ENCODE results near the gene TAOK3.

The TAOK3 gene

DNA sequence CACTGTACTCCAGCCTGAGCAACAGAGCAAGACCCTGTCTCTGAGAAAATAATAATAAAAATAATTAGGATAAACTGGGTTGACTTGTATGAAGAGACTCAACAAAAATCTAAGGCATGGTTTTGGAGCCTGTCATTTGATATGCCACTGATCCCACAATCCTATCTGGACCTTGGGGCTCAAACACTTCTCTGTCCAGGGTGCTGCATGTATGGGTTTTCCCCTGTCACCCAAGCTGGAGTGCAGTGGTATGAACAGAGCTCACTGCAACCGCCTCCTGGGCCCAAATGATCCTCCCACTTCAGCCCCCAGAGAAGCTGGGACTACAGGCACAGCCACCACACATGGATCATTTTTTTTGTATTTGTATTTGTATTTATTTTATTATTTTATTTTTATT, 263.6 kb downstream of the TAOK3 start:
- FAIRE-seq = no peak
- TF ChIP-seq, protein P1, sequence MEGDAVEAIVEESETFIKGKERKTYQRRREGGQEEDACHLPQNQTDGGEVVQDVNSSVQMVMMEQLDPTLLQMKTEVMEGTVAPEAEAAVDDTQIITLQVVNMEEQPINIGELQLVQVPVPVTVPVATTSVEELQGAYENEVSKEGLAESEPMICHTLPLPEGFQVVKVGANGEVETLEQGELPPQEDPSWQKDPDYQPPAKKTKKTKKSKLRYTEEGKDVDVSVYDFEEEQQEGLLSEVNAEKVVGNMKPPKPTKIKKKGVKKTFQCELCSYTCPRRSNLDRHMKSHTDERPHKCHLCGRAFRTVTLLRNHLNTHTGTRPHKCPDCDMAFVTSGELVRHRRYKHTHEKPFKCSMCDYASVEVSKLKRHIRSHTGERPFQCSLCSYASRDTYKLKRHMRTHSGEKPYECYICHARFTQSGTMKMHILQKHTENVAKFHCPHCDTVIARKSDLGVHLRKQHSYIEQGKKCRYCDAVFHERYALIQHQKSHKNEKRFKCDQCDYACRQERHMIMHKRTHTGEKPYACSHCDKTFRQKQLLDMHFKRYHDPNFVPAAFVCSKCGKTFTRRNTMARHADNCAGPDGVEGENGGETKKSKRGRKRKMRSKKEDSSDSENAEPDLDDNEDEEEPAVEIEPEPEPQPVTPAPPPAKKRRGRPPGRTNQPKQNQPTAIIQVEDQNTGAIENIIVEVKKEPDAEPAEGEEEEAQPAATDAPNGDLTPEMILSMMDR (IDR thresholded peaks at IDR 0.05; ENCODE audit: insufficient read depth, missing control alignments) = no peak
- no peak for DNase-seq (ENCODE audit: insufficient read length, low spot score)

DNA sequence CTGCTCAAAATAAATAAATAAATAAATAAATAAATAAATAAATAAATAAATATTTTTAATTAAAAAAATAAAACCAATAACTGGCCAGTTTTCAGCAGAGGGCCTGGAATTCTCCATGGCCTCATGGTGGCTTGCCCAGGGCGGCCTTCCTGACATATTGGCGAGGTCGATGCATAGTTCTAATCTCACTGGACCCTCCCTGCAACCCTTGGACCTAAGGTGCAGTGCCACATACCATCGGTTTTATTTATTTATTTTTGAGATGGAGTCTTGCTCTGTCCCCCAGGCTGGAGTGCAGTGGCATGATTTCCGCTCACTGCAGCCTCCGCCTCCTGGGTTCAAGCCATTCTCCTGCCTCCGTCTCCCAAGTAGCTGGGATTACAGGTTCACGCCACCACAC, 265.0 kb downstream of the TAOK3 start:
- DNase-seq (ENCODE audit: insufficient read length, low spot score) (no peak), FAIRE-seq (no peak)
- TF ChIP-seq, protein P1 (IDR thresholded peaks at IDR 0.05; ENCODE audit: insufficient read depth, missing control alignments) = no peak

DNA sequence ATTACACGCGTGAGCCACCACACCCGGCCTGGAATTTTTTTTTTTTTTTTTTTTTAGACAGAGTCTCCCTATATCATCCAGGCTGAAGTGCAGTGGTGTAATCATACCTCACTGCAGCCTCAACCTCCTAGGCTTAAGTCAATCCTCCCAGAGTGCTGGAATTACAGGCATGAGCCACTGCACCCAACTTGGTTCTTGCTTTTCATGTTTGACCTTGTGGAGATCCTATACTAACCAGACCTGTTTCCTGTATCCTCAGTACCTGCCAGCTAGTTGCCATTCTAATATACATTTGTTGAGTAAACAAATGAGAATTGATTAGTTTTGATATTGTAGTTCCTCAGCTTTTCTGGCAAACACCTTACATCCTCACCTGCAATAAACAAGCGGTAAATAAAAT, 265.7 kb downstream of the TAOK3 start:
- DNase-seq (ENCODE audit: insufficient read length, low spot score) (no peak), FAIRE-seq (no peak)
- TF ChIP-seq, protein P1 (IDR thresholded peaks at IDR 0.05; ENCODE audit: insufficient read depth, missing control alignments) = no peak

DNA sequence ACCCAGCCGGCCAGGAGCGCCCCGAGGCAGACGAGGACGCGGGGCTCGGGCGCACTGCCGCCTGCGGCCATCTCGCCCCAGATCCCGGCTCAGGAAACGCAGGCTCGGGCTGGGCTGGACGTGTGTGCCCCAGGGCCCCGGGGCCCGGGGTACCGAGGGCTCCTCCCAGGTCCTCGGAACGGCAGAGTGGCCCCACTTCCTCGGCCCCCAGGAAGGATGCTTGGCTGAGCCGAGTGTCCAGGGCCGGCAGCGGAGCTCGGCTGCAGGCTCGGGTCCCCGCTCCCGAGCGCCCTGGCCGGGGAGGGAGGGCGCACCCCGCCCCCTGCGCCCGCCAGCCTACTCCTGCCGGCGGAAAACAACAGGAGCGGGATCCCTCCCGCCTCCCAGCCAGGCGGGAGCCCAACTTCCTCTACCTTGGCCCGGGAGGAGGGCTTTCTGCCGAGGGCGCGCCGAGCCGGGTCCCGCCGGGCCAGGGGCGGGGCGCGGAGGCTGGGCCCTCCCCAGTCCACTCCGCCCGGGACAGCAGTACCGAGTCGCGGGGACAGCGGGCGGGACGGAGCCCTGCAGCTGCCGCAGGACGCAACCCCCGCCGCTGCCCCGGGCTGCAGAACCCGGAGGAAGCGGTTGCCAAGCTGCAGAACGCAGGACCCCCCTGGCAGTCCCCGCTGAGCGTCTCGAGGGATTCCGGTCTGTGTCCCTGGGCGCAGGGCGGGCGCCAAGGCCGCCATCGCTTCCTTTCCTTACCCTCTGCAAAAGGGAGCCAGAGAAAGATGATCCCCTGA, 268.9 kb downstream of the TAOK3 start, which contains the start of gene VSIG10:
TSS of gene VSIG10 (minus strand) at position 411 of the 782 bp plus-strand sequence. CDS start at position 71, 340 bp downstream.
- FAIRE-seq (no peak), DNase-seq (ENCODE audit: insufficient read length, low spot score) (peak; percentile 57)
- TF ChIP-seq, protein P1 (IDR thresholded peaks at IDR 0.05; ENCODE audit: insufficient read depth, missing control alignments) = no peak

DNA sequence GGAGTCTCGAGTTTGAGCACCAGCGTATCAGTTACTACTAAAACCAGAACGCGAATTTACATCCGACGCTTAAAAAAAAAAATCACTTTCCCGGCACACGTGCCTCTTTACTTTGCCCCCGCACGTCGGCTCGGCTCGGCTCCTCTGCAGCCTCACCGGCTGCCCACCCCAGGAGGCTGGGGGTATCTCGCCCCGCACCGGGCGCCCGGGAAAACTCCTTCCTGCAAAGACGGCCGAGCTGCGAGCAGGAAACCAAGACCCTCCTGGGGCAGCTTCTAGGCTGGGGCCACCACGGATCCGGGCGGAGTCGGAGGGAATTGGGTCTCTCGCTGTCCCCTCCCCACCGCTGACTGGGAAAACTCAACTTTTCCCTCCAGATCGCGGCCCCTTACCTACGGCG, 269.5 kb downstream of the TAOK3 start:
- no peak for DNase-seq (ENCODE audit: insufficient read length, low spot score)

DNA sequence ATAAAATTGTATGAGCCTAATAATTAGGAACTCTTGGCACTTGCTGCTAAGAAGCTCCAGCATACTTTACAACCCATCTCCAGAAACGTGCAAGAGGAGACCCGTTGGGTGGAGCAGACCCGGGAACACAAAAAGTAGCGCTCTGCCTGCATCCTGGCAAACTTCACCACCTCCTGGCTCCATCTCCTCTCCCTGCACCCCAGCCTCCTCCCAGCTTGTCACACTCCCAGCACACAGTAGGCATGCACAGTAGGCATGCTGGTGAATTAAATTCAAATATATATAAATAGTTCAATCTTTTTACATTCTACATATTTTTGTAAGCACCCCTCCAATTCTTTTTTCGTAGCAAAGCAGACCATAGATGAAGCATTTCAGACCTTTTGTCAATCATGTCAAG, 270.1 kb downstream of the TAOK3 start:
- FAIRE-seq (no peak), DNase-seq (ENCODE audit: insufficient read length, low spot score) (no peak)
- TF ChIP-seq, protein P1 (IDR thresholded peaks at IDR 0.05; ENCODE audit: insufficient read depth, missing control alignments) = no peak

More for the DNA sequence above, 269.5 kb downstream of the TAOK3 start:
- TF ChIP-seq, protein P1 (IDR thresholded peaks at IDR 0.05; ENCODE audit: insufficient read depth, missing control alignments) = no peak
- FAIRE-seq = no peak

DNA sequence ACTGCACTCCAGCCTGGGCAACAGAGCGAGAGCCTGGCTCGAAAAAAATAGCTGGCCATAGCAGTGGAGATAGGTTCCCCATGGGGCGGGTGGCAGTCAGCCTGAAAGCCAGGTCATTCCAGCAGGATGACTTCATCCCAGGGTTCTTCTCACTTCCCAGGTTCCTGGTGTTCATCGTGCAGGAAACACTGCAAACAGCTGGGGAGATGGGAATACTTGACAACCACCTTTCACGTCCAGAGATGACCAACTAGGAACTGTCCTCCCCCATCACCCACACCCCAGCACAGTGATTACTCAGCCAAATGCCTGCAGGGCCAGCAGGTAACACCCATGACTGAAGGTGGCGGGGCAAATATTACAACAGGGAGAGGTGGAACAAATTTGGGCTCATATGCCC, 270.6 kb downstream of the TAOK3 start:
- TF ChIP-seq, protein P1 (IDR thresholded peaks at IDR 0.05; ENCODE audit: insufficient read depth, missing control alignments) = no peak
- FAIRE-seq (no peak), DNase-seq (ENCODE audit: insufficient read length, low spot score) (no peak)

Data from D721Med (cell line).